22Rv1 (cell line): Measurements from ENCODE around the gene SEMA3C.

Experiments used
- CTCF ChIP-seq: fragments of 450-650 bp; IDR thresholded peaks from 2 replicates; pipeline ENCODE4 v1.5.1; 2017; ENCODE audit warnings: mild to moderate bottlenecking
- ZFX ChIP-seq: fragments of 450-650 bp; IDR thresholded peaks from 2 replicates; pipeline ENCODE4 v1.6.1; 2017; ENCODE audit warnings: antibody characterized with exemption, borderline replicate concordance

GRCh38 chr7:80848841-80849240 lies 70.0 kb downstream of the SEMA3C start:
- TF ChIP-seq CTCF (no peak), ZFX (no peak)
